ENCODE data around the gene ZNF771. TPM values are rescaled to one million over a fixed set of nuclear protein-coding genes. Genes with fewer than 3 reads are reported as not detected.

ZNF771 gene
- 11.6 TPM for total RNA-seq

GRCh38 chr16:30407102-30407803 lies at the start of gene ZNF771:
ZNF771 (plus strand) TSS chr16:30407606; CDS start chr16:30408054, 448 bp downstream.

GRCh38 chr16:30370456-30371247 lies 36.8 kb upstream of the ZNF771 start, which contains the start of gene TBC1D10B:
TBC1D10B (minus strand) TSS chr16:30370494; CDS start chr16:30370183, 311 bp downstream.

GRCh38 chr16:30374538-30374937 lies 32.9 kb upstream of the ZNF771 start, which contains the start of gene MYL11:
MYL11 (plus strand) TSS chr16:30374802; CDS start chr16:30374858, 56 bp downstream.

GRCh38 chr16:30382111-30382881 lies 25.1 kb upstream of the ZNF771 start, which contains the start of gene SEPTIN1:
SEPTIN1 (minus strand) TSS chr16:30382561; CDS start chr16:30382542, 19 bp downstream.

GRCh38 chr16:30395155-30395991 lies 12.0 kb upstream of the ZNF771 start, which contains the start of gene ZNF48:
ZNF48 (plus strand) TSS chr16:30395420; CDS start chr16:30395795, 375 bp downstream.

GRCh38 chr16:30429678-30430427 lies 22.4 kb downstream of the ZNF771 start, which contains the start of gene DCTPP1:
DCTPP1 (minus strand) TSS chr16:30430030; CDS start chr16:30429980, 50 bp downstream.

GRCh38 chr16:30445408-30446202 lies 38.2 kb downstream of the ZNF771 start, which contains the start of gene SEPHS2:
SEPHS2 (minus strand) TSS chr16:30445874; CDS start chr16:30445727, 147 bp downstream.

Small RNAs within 50 kb of the gene (small RNA-seq; reads per million reads assigned to genes)
- gene RF00019 (ENCODE audit: low replicate concordance) (not detected), gene RF00406 (ENCODE audit: low replicate concordance) (0.34 reads per million, percentile 18 among the genes with 10 or more reads in this experiment)

Other genes with a start within 250 kb of the ZNF771 start
- gene CORO1A, start 224.0 kb upstream of the ZNF771 start, total RNA-seq = 26.3 TPM
- 16.9 TPM for gene BOLA2B, start 213.9 kb upstream of the ZNF771 start, total RNA-seq
- 27.2 TPM for gene SLX1A, start 213.7 kb upstream of the ZNF771 start, total RNA-seq
- 7.8 TPM for gene SULT1A3, start 208.4 kb upstream of the ZNF771 start, total RNA-seq
- gene NPIPB13, start 159.1 kb upstream of the ZNF771 start, total RNA-seq = 8.5 TPM
- 42.9 TPM for gene CD2BP2, start 52.3 kb upstream of the ZNF771 start, total RNA-seq
- gene TBC1D10B, start 37.1 kb upstream of the ZNF771 start, total RNA-seq = 33.2 TPM
- not detected for gene MYL11, start 32.8 kb upstream of the ZNF771 start, total RNA-seq
- gene SEPTIN1, start 25.0 kb upstream of the ZNF771 start, total RNA-seq = 0.94 TPM
- gene ZNF48, start 12.2 kb upstream of the ZNF771 start, total RNA-seq = 31.0 TPM
- 16.3 TPM for gene DCTPP1, start 22.4 kb downstream of the ZNF771 start, total RNA-seq
- 8.1 TPM for gene SEPHS2, start 38.3 kb downstream of the ZNF771 start, total RNA-seq
- gene ITGAL, start 65.1 kb downstream of the ZNF771 start, total RNA-seq = 1.3 TPM
- gene ZNF768, start 119.0 kb downstream of the ZNF771 start, total RNA-seq = 20.0 TPM
- gene ZNF747, start 127.3 kb downstream of the ZNF771 start, total RNA-seq = 13.5 TPM
- gene ZNF764, start 150.8 kb downstream of the ZNF771 start, total RNA-seq = 13.8 TPM
- 11.3 TPM for gene ZNF688, start 164.1 kb downstream of the ZNF771 start, total RNA-seq
- gene ZNF785, start 178.1 kb downstream of the ZNF771 start, total RNA-seq = 33.2 TPM
- gene ZNF689, start 202.8 kb downstream of the ZNF771 start, total RNA-seq = 11.0 TPM
- gene PRR14, start 243.4 kb downstream of the ZNF771 start, total RNA-seq = 16.3 TPM

All from parietal lobe (tissue), 2 donors.